ENCODE data around the gene TMEM91.
"Not testable (repeated sequence)": the region's sequence is repeated elsewhere in the genome, so short reads cannot be mapped to it uniquely, and the experiment has no call there.

TMEM91 gene

DNA sequence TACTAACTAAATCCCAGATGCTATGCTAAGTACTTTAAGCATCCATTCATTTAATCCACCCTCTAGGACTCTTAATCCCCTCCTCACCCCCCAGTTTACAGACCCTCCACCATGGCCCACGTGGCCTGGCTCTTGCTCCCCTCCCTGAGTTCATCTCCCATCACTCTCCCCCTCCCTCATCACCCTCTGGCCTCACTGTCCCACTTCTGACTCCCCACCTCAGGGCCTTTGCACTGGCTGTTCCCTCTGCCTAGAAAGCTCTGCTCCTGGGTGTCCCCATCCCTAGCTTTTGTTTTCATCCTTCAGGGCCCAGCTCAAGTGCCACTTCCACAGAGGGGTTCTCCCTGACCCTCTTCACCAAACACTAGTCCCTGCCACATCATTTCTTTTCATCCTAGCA lies 16.6 kb upstream of the TMEM91 start:
- H3K4me1 ChIP-seq (ENCODE audit: insufficient read depth, low read length) = peaks cover 9% of the 10 kb centered on the region; the same call in 1 of the 2 replicates
- no peaks in the 10 kb centered on the region for H3K36me3 ChIP-seq (ENCODE audit: insufficient read depth, low read length)
- H3K9ac ChIP-seq (ENCODE audit: low read depth, low read length) = no peak overlapping the region
- H3K9me3 ChIP-seq (ENCODE audit: control insufficient read depth, insufficient read depth, low read length) = no peaks in the 10 kb centered on the region

DNA sequence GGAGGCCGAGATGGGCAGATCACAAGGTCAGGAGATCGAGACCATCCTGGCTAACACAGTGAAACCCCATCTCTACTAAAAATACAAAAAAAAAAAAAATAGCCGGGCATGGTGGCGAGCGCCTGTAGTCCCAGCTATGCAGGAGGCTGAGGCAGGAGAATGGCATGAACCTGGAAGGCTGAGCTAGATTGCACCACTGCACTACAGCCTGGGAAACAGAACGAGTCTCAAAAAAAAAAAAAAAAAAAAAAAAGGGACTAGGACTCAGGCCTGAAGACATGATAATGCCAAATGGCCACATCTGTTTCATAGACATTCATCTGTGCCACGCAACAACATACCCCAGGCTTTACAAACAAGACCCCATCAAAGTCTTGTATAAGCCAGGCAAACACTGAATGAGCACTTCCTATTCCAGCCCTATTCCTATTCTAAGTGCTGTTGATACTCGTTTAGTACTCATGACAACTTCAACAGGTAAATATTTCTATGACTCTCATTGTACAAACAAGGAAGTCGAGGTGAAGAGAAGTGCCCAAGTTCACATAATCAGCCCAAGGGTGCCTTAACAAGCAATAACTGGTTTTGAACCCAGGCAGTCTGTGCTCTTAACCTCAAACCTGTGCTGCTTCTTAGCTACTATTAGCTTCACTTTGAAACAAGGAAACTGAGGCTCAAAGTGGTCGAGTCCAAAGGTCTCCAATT lies 14.0 kb upstream of the TMEM91 start:
- Histone ChIP-seq H3K4me1 (ENCODE audit: insufficient read depth, low read length) (peaks cover 5% of the 10 kb centered on the region; the same call in 1 of the 2 replicates), H3K9me3 (ENCODE audit: control insufficient read depth, insufficient read depth, low read length) (no peaks in the 10 kb centered on the region), H3K36me3 (ENCODE audit: insufficient read depth, low read length) (no peaks in the 10 kb centered on the region), H3K9ac (ENCODE audit: low read depth, low read length) (no peak overlapping the region)

DNA sequence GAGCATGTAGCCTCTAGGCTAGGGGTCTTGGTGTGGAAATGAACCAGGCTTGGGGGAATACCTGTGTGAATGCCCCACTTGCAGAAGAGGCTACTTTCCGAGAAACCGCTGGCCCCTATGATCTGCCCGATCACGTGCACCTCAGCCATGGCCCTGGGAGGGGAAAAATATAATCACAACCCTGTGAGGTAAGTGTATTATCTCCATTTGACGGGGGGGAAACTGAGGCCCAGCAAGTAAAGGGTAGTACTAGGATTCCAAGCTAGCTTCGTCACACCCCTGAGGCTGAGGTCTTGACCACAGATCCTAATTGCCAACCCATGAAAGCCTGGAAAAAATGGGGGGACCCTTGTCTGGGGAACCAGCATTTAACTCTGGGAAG lies 13.0 kb upstream of the TMEM91 start:
- H3K36me3 ChIP-seq (ENCODE audit: insufficient read depth, low read length) = no peaks in the 10 kb centered on the region
- H3K9ac ChIP-seq (ENCODE audit: low read depth, low read length) = peak overlapping the region; percentile 97
- H3K9me3 ChIP-seq (ENCODE audit: control insufficient read depth, insufficient read depth, low read length) = no peaks in the 10 kb centered on the region
- H3K4me1 ChIP-seq (ENCODE audit: insufficient read depth, low read length) = peaks cover 5% of the 10 kb centered on the region; the same call in 1 of the 2 replicates

DNA sequence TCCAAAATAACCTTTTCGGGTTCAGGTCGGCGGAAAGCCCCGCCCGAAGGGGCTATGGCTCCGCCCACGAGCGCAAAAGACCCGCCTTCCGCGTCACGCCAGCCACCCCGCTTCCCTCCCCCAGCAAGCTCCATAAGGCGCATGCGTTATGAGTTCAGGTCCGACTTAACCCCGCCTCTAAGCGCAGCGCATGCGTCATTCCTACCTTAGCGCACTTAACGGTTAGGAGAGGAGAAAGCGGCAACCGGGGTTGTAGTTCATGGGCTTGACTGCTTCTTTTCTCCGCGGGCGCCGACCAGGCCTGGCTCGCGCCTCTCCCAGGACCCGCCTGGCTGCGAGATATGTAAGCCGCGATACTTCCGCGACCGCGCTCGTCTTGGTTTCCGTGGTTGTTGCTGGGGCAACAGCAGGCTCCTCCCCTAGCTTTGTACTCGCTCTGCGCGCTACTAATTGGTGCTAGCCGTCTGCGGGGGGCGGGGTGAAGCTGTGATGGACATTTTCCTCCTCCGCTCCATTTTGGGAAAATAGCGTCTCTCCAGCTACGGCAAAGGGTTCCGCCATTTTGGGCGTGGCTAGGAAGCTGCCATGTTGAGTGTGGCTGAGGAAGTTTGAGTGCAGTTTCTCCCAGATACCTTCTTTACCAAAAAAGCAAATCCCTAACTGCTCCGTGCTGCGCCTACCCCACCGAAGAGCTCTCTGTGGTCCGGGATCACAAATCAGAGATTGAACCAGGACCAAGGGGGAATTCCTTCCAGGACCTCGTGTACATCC lies 12.4 kb upstream of the TMEM91 start, which contains the start of gene B9D2:
TSS of gene B9D2 (minus strand) at position 397 of the 771 bp plus-strand sequence. CDS start 630 bp downstream, outside the sequence.
- peak within 1 kb of the TSS; percentile 97 for H3K9ac ChIP-seq (ENCODE audit: low read depth, low read length)
- no peaks in the 10 kb centered on the region for H3K9me3 ChIP-seq (ENCODE audit: control insufficient read depth, insufficient read depth, low read length)
- peaks cover 5% of the 10 kb centered on the region; the same call in 1 of the 2 replicates for H3K4me1 ChIP-seq (ENCODE audit: insufficient read depth, low read length)
- H3K36me3 ChIP-seq (ENCODE audit: insufficient read depth, low read length) = no peaks in the 10 kb centered on the region

DNA sequence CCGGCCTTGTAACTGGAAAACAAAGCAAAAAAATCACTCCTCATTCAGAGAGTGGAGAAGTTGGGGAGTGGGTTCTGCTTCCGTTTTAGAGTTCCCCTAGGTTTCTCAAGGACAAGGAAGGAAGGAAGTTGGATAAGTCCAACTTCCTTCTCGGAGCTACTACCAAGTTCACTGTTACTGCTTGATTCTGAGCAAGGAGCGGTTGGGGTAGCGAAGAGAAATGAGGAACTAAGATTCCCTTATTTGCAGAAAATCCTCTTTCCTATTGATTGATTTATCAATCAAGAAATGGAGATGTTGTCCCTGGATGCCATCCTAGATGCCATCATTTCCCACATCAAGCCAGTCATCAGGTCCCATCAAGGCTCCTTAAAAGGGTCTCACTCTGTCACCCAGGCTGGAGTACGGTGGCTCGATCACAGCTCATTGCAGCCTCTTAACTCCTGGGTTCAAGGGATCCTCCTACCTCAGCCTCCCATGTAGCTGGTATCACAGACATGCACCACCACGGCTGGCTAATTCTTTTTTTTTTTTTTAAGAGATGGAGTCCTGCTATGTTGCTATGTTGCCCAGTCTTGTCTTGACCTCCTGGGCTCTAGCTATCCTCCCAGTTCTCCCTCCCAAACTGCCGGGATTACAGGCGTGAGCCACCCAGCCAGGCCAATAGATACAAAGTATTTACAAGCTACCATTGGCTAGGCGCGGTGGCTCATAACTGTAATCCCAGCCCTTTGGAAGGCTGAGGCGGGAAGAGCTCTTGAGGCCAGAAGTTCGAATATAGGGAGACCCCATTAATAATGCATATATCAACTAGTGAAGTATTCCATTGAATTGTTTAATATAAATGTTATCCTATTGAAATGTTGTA lies 11.6 kb upstream of the TMEM91 start:
- H3K9ac ChIP-seq (ENCODE audit: low read depth, low read length) = peak overlapping the region; percentile 97
- H3K9me3 ChIP-seq (ENCODE audit: control insufficient read depth, insufficient read depth, low read length) = no peaks in the 10 kb centered on the region
- H3K36me3 ChIP-seq (ENCODE audit: insufficient read depth, low read length) = no peaks in the 10 kb centered on the region
- peaks cover 5% of the 10 kb centered on the region; the same call in 1 of the 2 replicates for H3K4me1 ChIP-seq (ENCODE audit: insufficient read depth, low read length)

DNA sequence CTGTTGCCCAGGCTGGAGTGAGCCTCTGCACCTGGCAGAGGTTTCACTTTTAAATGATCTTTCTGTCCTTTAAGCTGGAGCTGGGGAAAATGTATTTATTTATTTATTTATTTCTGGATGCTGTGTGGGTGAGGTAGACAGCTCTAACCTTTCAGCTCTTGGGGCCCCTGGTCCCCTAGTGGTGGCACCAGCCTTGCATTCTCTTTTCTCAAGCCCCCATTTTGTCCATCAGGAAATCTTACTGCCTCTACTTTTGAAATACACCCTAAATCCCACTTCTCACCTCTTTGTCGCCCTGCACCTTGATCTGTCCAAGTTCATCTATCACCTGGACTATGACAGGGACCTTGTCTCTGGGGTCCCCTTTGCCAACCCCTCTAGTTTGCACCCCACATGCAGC lies 10.2 kb upstream of the TMEM91 start:
- no peak overlapping the region for H3K9ac ChIP-seq (ENCODE audit: low read depth, low read length)
- H3K36me3 ChIP-seq (ENCODE audit: insufficient read depth, low read length) = no peaks in the 10 kb centered on the region
- H3K4me1 ChIP-seq (ENCODE audit: insufficient read depth, low read length) = peaks cover 5% of the 10 kb centered on the region; the same call in 1 of the 2 replicates
- H3K9me3 ChIP-seq (ENCODE audit: control insufficient read depth, insufficient read depth, low read length) = no peaks in the 10 kb centered on the region

DNA sequence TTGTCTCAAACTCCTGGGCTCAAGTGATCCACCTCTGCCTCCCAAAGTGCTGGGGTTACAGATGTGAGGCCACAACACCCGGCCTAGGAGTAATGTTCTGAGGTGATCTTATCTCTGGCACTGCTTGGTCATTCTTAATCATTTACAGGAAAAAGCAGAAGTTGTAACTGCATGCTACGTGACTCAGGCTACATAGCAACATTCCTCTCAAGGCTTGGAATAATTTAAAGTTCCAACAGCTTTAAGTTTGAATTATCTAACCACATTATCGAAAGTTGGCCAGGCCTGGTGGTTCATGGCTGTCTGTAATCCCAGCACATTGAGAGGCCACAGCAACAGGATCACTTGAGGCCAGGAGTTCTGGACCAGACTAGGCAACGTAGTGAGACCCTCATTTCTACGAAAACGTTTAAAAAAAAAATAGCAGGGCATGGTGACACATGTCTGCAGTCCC lies 8.5 kb upstream of the TMEM91 start:
- Histone ChIP-seq H3K9me3 (ENCODE audit: control insufficient read depth, insufficient read depth, low read length) (no peaks in the 10 kb centered on the region), H3K4me1 (ENCODE audit: insufficient read depth, low read length) (peaks cover 5% of the 10 kb centered on the region; the same call in 1 of the 2 replicates), H3K36me3 (ENCODE audit: insufficient read depth, low read length) (no peaks in the 10 kb centered on the region), H3K9ac (ENCODE audit: low read depth, low read length) (no peak overlapping the region)

DNA sequence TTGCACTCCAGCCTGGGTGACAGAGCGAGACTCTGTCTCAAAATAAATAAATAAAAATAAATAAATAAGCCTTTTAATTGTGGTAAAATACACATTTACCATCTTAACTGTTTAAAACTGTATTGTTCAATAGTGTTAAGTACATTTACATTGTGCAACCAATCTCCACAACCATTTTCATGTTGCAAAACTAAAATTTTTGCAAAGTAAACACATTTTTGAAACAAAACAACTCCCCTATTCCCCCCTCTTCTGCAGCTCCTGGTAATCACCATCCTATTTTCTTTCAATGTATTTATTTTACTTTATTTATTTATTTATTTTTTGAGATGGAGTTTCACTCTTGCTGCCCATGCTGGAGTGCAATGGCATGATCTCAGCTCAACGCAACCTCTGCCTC lies 6.6 kb upstream of the TMEM91 start:
- Histone ChIP-seq H3K9me3 (ENCODE audit: control insufficient read depth, insufficient read depth, low read length) (no peaks in the 10 kb centered on the region), H3K9ac (ENCODE audit: low read depth, low read length) (no peak overlapping the region), H3K4me1 (ENCODE audit: insufficient read depth, low read length) (no peaks in the 10 kb centered on the region), H3K36me3 (ENCODE audit: insufficient read depth, low read length) (no peaks in the 10 kb centered on the region)

DNA sequence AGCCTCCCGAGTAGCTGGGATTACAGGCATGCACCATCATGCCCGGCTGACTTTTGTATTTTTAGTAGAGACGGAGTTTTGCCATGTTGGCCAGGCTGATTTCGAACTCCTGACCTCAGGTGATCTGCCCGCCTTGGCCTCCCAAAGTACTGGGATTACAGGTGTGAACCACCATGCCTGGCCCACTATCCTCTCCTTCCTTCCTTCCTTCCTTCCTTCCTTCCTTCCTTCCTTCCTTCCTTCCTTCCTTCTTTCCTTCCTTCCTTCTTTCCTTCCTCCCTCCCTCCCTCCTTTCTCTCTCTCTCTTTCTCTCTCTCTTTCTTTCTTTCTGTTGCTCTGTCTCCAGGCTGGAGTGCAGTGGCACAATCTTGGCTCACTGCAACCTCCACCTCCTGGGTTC lies 5.2 kb upstream of the TMEM91 start:
- H3K9me3 ChIP-seq (ENCODE audit: control insufficient read depth, insufficient read depth, low read length); H3K36me3 ChIP-seq (ENCODE audit: insufficient read depth, low read length); H3K9ac ChIP-seq (ENCODE audit: low read depth, low read length); H3K4me1 ChIP-seq (ENCODE audit: insufficient read depth, low read length): not testable (repeated sequence)

DNA sequence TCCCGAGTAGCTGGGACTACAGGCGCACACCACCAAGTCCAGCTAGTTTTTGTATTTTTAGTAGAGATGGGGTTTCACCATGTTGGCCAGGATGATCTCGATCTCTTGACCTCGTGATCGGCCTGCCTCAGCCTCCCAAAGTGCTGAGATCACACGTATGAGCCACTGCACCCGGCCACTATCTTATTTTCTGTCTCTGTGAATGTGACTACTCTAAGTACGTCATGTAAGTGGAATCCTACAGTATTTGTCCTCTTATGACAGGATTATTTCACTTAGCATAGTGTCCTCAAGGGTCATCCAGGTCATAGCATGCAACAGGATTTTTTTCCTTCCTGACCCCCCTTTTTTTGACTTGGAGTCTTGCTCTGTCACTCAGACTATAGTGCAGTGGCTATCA lies 4.8 kb upstream of the TMEM91 start:
- no peaks in the 10 kb centered on the region for H3K9me3 ChIP-seq (ENCODE audit: control insufficient read depth, insufficient read depth, low read length)
- H3K9ac ChIP-seq (ENCODE audit: low read depth, low read length) = no peak overlapping the region
- no peaks in the 10 kb centered on the region for H3K4me1 ChIP-seq (ENCODE audit: insufficient read depth, low read length)
- H3K36me3 ChIP-seq (ENCODE audit: insufficient read depth, low read length) = no peaks in the 10 kb centered on the region

DNA sequence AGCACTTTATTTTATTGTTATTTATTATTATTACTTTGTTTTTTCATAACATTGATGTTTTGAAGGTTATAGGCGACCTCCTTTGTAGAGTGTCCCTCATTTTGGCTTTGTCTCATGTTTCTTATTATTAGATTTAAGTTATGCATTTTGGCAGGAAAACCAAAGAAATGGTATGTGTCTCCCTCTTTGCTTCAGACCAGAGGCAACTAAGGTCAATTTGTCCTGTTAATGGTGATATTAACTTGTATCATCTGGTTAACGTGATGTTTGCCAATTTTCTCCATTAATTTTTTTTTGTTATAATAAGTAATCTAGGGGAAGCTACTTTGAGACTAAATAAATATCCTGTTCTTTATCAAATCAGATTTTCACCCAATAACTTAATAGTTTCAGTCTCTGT lies 3.8 kb upstream of the TMEM91 start:
- H3K36me3 ChIP-seq (ENCODE audit: insufficient read depth, low read length) = no peaks in the 10 kb centered on the region
- H3K4me1 ChIP-seq (ENCODE audit: insufficient read depth, low read length) = no peaks in the 10 kb centered on the region
- no peak overlapping the region for H3K9ac ChIP-seq (ENCODE audit: low read depth, low read length)
- no peaks in the 10 kb centered on the region for H3K9me3 ChIP-seq (ENCODE audit: control insufficient read depth, insufficient read depth, low read length)

DNA sequence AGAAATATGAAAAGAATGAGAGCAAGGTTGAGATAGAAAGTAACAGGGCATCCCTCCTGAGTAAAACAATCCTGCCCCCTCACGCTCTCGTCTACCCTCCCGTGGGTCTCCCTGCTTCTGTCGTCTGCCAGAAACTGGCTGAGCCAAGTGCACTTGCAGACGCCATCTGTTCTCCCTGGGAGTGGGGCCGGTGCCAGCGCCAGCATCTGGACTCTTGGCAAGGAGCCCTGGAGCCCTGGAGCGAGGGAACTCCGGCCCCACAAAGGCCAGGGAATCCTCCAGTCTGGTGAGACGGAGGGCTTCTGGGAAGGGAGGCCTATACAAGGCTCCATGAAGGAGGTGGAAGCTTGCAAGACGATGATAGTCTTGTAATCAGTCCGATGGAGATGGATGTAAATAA lies 2.3 kb upstream of the TMEM91 start:
- Histone ChIP-seq H3K36me3 (ENCODE audit: insufficient read depth, low read length) (no peaks in the 10 kb centered on the region), H3K4me1 (ENCODE audit: insufficient read depth, low read length) (no peaks in the 10 kb centered on the region), H3K9ac (ENCODE audit: low read depth, low read length) (no peak overlapping the region), H3K9me3 (ENCODE audit: control insufficient read depth, insufficient read depth, low read length) (no peaks in the 10 kb centered on the region)

DNA sequence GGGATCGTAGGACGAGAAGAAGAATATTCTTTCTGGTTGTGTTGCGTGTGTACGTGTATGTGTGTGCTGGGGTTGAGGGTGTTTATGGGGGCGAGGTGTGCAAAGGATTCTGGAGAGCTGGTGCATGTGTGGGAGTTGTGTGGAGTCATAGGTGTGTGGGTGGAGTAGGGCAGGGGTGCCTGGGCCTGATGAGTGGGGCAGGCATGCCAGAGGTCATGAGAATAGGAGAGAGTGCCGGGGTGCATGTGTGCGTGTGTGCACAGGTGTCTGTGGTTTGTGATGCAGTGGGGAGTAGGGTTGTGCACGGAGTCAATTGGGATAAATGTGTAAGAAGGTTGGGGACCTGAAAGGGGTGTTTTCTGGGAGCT lies 649 bp downstream of the TMEM91 start:
- Histone ChIP-seq H3K9ac (ENCODE audit: low read depth, low read length) (peak overlapping the region; percentile 76), H3K4me1 (ENCODE audit: insufficient read depth, low read length) (no peaks in the 10 kb centered on the region), H3K36me3 (ENCODE audit: insufficient read depth, low read length) (no peaks in the 10 kb centered on the region), H3K9me3 (ENCODE audit: control insufficient read depth, insufficient read depth, low read length) (no peaks in the 10 kb centered on the region)

DNA sequence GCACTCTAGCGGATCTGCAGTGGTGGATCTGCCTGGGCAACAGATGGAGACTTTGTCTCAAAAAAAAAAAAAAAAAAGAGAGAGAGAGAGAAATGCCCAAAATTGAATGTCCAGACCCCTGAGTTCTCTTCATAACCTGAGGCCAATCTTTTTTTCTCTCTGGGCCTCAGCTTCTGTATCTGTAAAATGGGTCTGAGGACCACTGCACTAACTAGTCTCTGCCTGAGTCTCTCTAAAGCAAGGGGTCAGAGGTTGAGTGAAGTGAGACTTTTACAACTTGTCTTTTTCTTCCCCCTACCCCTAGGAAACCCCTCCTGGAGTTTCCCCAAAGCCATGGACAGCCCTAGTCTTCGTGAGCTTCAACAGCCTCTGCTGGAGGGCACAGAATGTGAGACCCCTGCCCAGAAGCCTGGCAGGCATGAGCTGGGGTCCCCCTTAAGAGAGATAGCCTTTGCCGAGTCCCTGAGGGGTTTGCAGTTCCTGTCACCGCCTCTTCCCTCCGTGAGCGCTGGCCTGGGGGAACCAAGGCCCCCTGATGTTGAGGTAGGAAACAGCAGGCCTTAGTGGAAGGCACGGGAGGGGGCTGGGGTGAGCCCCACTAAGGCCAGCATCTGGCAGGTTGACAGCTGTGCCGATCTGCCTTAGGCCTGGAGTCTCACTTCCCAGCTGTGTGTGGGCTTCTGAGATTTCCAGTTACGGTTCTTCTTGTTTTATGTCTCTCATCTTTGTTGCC lies 1.8 kb downstream of the TMEM91 start:
- Histone ChIP-seq H3K9ac (ENCODE audit: low read depth, low read length) (no peak overlapping the region), H3K9me3 (ENCODE audit: control insufficient read depth, insufficient read depth, low read length) (no peaks in the 10 kb centered on the region), H3K36me3 (ENCODE audit: insufficient read depth, low read length) (no peaks in the 10 kb centered on the region), H3K4me1 (ENCODE audit: insufficient read depth, low read length) (no peaks in the 10 kb centered on the region)
